ENCODE data around the gene SYT1.
"Not testable (repeated sequence)": the region's sequence is repeated elsewhere in the genome, so short reads cannot be mapped to it uniquely, and the experiment has no call there.

Gene SYT1

GRCh38 chr12:78864403-78864869, at the start of gene SYT1:
Gene SYT1, plus strand, starts transcription at chr12:78864774.
- peak; percentile 86 for DNase-seq

GRCh38 chr12:78818487-78818886, 46.1 kb upstream of the SYT1 start:
- no peak for DNase-seq

- no peak for DNase-seq
These were observed 43.6 kb upstream of the SYT1 start for GRCh38 chr12:78820946-78821345.

GRCh38 chr12:78824918-78825317, 39.7 kb upstream of the SYT1 start:
- no peak for DNase-seq

GRCh38 chr12:78829690-78830089, 34.9 kb upstream of the SYT1 start:
- no peak for DNase-seq

GRCh38 chr12:78835493-78835892, 29.1 kb upstream of the SYT1 start:
- DNase-seq = no peak

- DNase-seq = not testable (repeated sequence)
These were observed 24.0 kb upstream of the SYT1 start for GRCh38 chr12:78840518-78841019.

GRCh38 chr12:78853231-78853630, 11.3 kb upstream of the SYT1 start:
- no peak for DNase-seq

GRCh38 chr12:78863482-78864402, 832 bp upstream of the SYT1 start:
- peak; percentile 82 for DNase-seq

- peak; percentile 46 for DNase-seq
These were observed 393 bp downstream of the SYT1 start for GRCh38 chr12:78864870-78865463.

- peak; percentile 53 for DNase-seq
These were observed 942 bp downstream of the SYT1 start for GRCh38 chr12:78865516-78865915.

- peak; percentile 51 for DNase-seq
These were observed 1.9 kb downstream of the SYT1 start for GRCh38 chr12:78866518-78866917.

GRCh38 chr12:78870539-78870938, 6.0 kb downstream of the SYT1 start:
- no peak for DNase-seq

- peak; percentile 59 for DNase-seq
These were observed 7.0 kb downstream of the SYT1 start for GRCh38 chr12:78871566-78871965.

- DNase-seq = peak; percentile 74
These were observed 13.9 kb downstream of the SYT1 start for GRCh38 chr12:78878459-78878858.

- DNase-seq = no peak
These were observed 14.3 kb downstream of the SYT1 start for GRCh38 chr12:78878866-78879265.

GRCh38 chr12:78880078-78880477, 15.5 kb downstream of the SYT1 start:
- DNase-seq = no peak

GRCh38 chr12:78881685-78882084, 17.1 kb downstream of the SYT1 start:
- DNase-seq = no peak

GRCh38 chr12:78885466-78885865, 20.9 kb downstream of the SYT1 start:
- no peak for DNase-seq

GRCh38 chr12:78886719-78887407, 22.3 kb downstream of the SYT1 start:
- no peak for DNase-seq

GRCh38 chr12:78887444-78887843, 22.9 kb downstream of the SYT1 start:
- no peak for DNase-seq

- DNase-seq = peak; percentile 14
These were observed 24.0 kb downstream of the SYT1 start for GRCh38 chr12:78888568-78888967.

GRCh38 chr12:78891646-78892353, 27.2 kb downstream of the SYT1 start:
- DNase-seq = no peak

Measured in DMS79 treated with DMSO at 0.1 percent for 48 hours (cell line).